GM12892 (cell line): Measurements from ENCODE around the gene GPR157.

ENCODE experiments used
- POLR2A ChIP-seq: IDR thresholded peaks from 2 replicates; pipeline ENCODE4 v1.6.1; 2011; ENCODE audit warnings: low read depth, low read length, control low read depth
- POLR2AphosphoS5 ChIP-seq: IDR thresholded peaks from 2 replicates; pipeline ENCODE4 v1.6.1; 2011; ENCODE audit warnings: low read depth, low read length, control low read depth
- TAF1 ChIP-seq: IDR thresholded peaks from 2 replicates; pipeline ENCODE4 v1.6.1; 2011; ENCODE audit warnings: low read depth, mild to moderate bottlenecking, control low read depth, low read length, borderline replicate concordance

GRCh38 chr1:9145021-9145668 is 16.2 kb upstream of the GPR157 start:
- TF ChIP-seq POLR2A = no peak
- TF ChIP-seq TAF1 = no peak
- no peak for TF ChIP-seq POLR2AphosphoS5
